Hematopoietic multipotent progenitor cell treated with erythropoietin and hydrocortisone succinate and interleukin-3 and kit ligand, for 8 days (in vitro differentiated cells): ENCODE results near the gene LHFPL2.

Experiments
- DNase-seq: peaks from one replicate; pipeline ENCODE4 v3.0.0-alpha.2; 2015

LHFPL2 gene

GRCh38 chr5:78592735-78593386 lies 55.7 kb downstream of the LHFPL2 start:
- DNase-seq = no peak

- DNase-seq = no peak
Measured at GRCh38 chr5:78591972-78592700, 56.4 kb downstream of the LHFPL2 start.

- no peak for DNase-seq
Measured at GRCh38 chr5:78591138-78591612, 57.4 kb downstream of the LHFPL2 start.

- DNase-seq = no peak
Measured at GRCh38 chr5:78589923-78590322, 58.6 kb downstream of the LHFPL2 start.

- peak; percentile 96 for DNase-seq
Measured at GRCh38 chr5:78588507-78588906, 60.1 kb downstream of the LHFPL2 start.

GRCh38 chr5:78587775-78588291 lies 60.7 kb downstream of the LHFPL2 start:
- peak; percentile 98 for DNase-seq

GRCh38 chr5:78587081-78587774 lies 61.3 kb downstream of the LHFPL2 start:
- DNase-seq = peak; percentile 28

- DNase-seq = peak; percentile 86
Measured at GRCh38 chr5:78586251-78586650, 62.3 kb downstream of the LHFPL2 start.

GRCh38 chr5:78578015-78578414 lies 70.6 kb downstream of the LHFPL2 start:
- DNase-seq = no peak

GRCh38 chr5:78577071-78577807 lies 71.3 kb downstream of the LHFPL2 start:
- no peak for DNase-seq

- DNase-seq = no peak
Measured at GRCh38 chr5:78576376-78576775, 72.2 kb downstream of the LHFPL2 start.

- DNase-seq = no peak
Measured at GRCh38 chr5:78574731-78575161, 73.8 kb downstream of the LHFPL2 start.

GRCh38 chr5:78574131-78574673 lies 74.4 kb downstream of the LHFPL2 start:
- no peak for DNase-seq

- no peak for DNase-seq
Measured at GRCh38 chr5:78573318-78573717, 75.3 kb downstream of the LHFPL2 start.

GRCh38 chr5:78570646-78571045 lies 77.9 kb downstream of the LHFPL2 start:
- DNase-seq = no peak

GRCh38 chr5:78569441-78569840 lies 79.1 kb downstream of the LHFPL2 start:
- no peak for DNase-seq

GRCh38 chr5:78568676-78569075 lies 79.9 kb downstream of the LHFPL2 start:
- DNase-seq = no peak

GRCh38 chr5:78568212-78568611 lies 80.4 kb downstream of the LHFPL2 start:
- DNase-seq = no peak

- DNase-seq = no peak
Measured at GRCh38 chr5:78567617-78568016, 81.0 kb downstream of the LHFPL2 start.

GRCh38 chr5:78566747-78567425 lies 81.7 kb downstream of the LHFPL2 start:
- peak; percentile 63 for DNase-seq

GRCh38 chr5:78565395-78565794 lies 83.2 kb downstream of the LHFPL2 start:
- DNase-seq = no peak

- no peak for DNase-seq
Measured at GRCh38 chr5:78563621-78564020, 85.0 kb downstream of the LHFPL2 start.
